RWPE2 (cell line): ENCODE data around the gene KRTAP17-1.

Source experiments
- ATAC-seq: fragments of 200-7000 bp; cut with Tn5 transposase; 3 replicates; pipeline ENCODE4 v1.9.1; 2021; ENCODE audit warnings: low read depth
- DNase-seq: peaks from one replicate; pipeline ENCODE4 v3.0.0-alpha.2; 2020; ENCODE audit warnings: low spot score
- H3K27ac ChIP-seq: fragments of 450-650 bp; 2 replicates; pipeline ENCODE4 v1.5.1; 2017; ENCODE audit warnings: mild to moderate bottlenecking; ENCODE audit not compliant: poor library complexity, severe bottlenecking
- H3K27me3 ChIP-seq: fragments of 250-450 bp; sonication (Bioruptor Pico); 2 replicates; pipeline ENCODE4 v1.5.1; 2021; ENCODE audit warnings: mild to moderate bottlenecking, moderate library complexity; ENCODE audit not compliant: insufficient read depth, poor library complexity, severe bottlenecking
- H3K36me3 ChIP-seq: fragments of 250-450 bp; sonication (Bioruptor Pico); 2 replicates; pipeline ENCODE4 v1.5.1; 2020; ENCODE audit warnings: low read depth, mild to moderate bottlenecking, moderate library complexity
- H3K4me1 ChIP-seq: fragments of 250-450 bp; sonication (Bioruptor Pico); 2 replicates; pipeline ENCODE4 v1.5.1; 2021; ENCODE audit warnings: mild to moderate bottlenecking, moderate library complexity; ENCODE audit not compliant: insufficient read depth, poor library complexity, severe bottlenecking
- H3K4me3 ChIP-seq: fragments of 250-450 bp; sonication (Bioruptor Pico); 2 replicates; pipeline ENCODE4 v1.5.1; 2021; ENCODE audit warnings: mild to moderate bottlenecking, moderate library complexity; ENCODE audit not compliant: severe bottlenecking
- H3K9me3 ChIP-seq: fragments of 250-450 bp; sonication (Bioruptor Pico); 2 replicates; pipeline ENCODE4 v1.5.1; 2021; ENCODE audit warnings: mild to moderate bottlenecking, moderate library complexity; ENCODE audit not compliant: severe bottlenecking
- CTCF ChIP-seq: fragments of 450-650 bp; IDR thresholded peaks from one replicate; pipeline ENCODE4 v1.5.1; 2017; ENCODE audit warnings: mild to moderate bottlenecking, moderate library complexity; ENCODE audit not compliant: poor library complexity, severe bottlenecking

KRTAP17-1 gene

GRCh38 chr17:41345992-41346391 is 30.5 kb upstream of the KRTAP17-1 start:
- Histone ChIP-seq H3K36me3 (no peaks in the 10 kb centered on the region), H3K27ac (no peak overlapping the region), H3K4me1 (peaks cover 4% of the 10 kb centered on the region), H3K27me3 (no peaks in the 10 kb centered on the region), H3K4me3 (no peak overlapping the region), H3K9me3 (no peaks in the 10 kb centered on the region)
- DNase-seq (no peak), ATAC-seq (no peak)
- no peak for TF ChIP-seq CTCF

GRCh38 chr17:41343029-41343428 is 27.5 kb upstream of the KRTAP17-1 start:
- Histone ChIP-seq H3K27ac (no peak overlapping the region), H3K4me3 (no peak overlapping the region), H3K4me1 (peaks cover 14% of the 10 kb centered on the region), H3K36me3 (no peaks in the 10 kb centered on the region), H3K9me3 (no peaks in the 10 kb centered on the region), H3K27me3 (no peaks in the 10 kb centered on the region)
- ATAC-seq (no peak), DNase-seq (no peak)
- TF ChIP-seq CTCF, result no peak

- H3K27me3 ChIP-seq, result no peaks in the 10 kb centered on the region
- peaks cover 14% of the 10 kb centered on the region for H3K4me1 ChIP-seq
- H3K9me3 ChIP-seq, result no peaks in the 10 kb centered on the region
- ATAC-seq, result no peak
- DNase-seq, result no peak
- H3K36me3 ChIP-seq, result no peaks in the 10 kb centered on the region
- no peak overlapping the region for H3K4me3 ChIP-seq
- TF ChIP-seq CTCF, result no peak
- no peak overlapping the region for H3K27ac ChIP-seq
These were observed 25.7 kb upstream of the KRTAP17-1 start for GRCh38 chr17:41340934-41341861.

GRCh38 chr17:41340494-41340893 is 25.0 kb upstream of the KRTAP17-1 start:
- DNase-seq (no peak), ATAC-seq (no peak)
- Histone ChIP-seq H3K4me1 (peaks cover 14% of the 10 kb centered on the region), H3K27me3 (no peaks in the 10 kb centered on the region), H3K36me3 (no peaks in the 10 kb centered on the region), H3K27ac (no peak overlapping the region), H3K9me3 (no peaks in the 10 kb centered on the region), H3K4me3 (no peak overlapping the region)
- TF ChIP-seq CTCF, result no peak
